Measurements from ENCODE around the gene AADACL3.

- TF ChIP-seq CTCF (IDR thresholded peaks at IDR 0.05) (no peak), POLR2A (IDR thresholded peaks at IDR 0.05) (no peak)
Observed at GRCh38 chr1:12692967-12693782, 22.7 kb upstream of the AADACL3 start.
